COLO829 (cell line): ENCODE results near the gene ENPP3.

Experiments
- DNase-seq: peaks from one replicate; pipeline ENCODE4 v3.0.0; 2012; ENCODE audit warnings: low spot score

Gene ENPP3

DNA sequence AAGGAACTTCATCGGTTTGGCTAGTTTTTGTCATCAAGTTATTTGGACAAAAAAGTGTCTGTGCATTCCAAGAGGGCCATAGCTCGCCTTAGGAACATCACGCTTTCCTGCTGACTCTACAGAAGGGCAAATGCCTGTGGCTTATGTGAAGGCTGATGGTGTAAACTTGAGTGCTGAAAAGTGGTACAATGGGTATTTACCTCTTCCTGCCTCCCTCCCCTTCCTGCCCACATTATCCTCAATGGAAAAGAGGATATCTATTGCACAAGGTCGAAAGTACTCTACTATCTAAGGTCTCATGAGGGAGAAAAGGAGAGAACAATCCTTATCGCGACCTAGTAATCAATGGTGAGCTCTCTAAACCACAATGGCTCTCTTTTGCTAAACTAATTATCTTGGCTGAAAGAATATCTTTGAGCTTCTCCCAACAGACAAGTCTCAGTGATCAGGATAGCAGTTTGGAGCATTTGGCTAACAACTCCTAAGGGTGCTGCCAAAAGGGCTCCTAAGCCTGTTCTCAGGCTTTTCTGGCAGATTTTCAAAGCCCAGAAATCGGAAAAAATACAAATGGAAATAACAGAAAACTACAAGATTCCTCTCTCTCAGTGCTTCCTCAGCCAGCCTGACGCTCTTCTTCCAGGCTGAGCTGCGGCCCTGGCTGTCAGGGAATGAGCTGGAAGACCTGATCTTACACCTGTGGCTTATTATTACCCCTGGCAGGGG is 128.1 kb downstream of the ENPP3 start:
- peak; percentile 78 for DNase-seq

DNA sequence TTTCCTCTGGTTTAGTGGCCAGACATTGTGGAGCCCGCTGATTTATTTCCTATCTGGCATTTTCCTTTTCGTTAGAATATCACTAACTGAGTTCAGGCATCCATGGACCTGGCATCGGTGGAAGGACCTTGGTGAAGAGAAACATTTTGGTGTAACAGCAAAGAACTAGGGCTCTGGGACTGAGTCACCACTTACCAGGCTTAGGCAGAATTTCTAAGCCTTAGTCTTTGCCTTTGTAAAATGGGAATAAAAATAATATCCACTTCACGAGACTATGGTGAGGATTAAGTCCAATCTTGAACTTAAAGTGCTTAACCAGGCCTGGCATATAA is 128.7 kb downstream of the ENPP3 start:
- no peak for DNase-seq

- peak; percentile 83 for DNase-seq
Measured at GRCh38 chr6:131766631-131767030, 129.5 kb downstream of the ENPP3 start.

DNA sequence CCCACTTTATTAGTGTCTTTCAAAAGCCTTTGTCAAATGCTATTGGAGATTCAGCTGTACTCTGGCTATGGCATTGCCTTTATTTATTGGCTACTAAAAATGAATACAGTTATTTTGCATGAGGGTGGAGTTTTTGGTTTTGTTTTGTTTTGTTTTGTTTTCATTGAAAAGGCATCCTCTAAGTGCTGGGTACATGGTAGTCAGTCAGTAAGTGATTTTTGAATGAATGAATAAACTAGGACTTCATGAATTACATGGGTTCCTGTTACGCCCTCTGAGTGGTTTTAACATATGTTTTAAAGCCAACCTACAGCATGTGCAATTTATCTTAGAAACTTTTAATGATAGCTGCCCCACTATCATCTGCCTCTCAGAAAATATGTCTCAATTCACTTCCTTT is 131.9 kb downstream of the ENPP3 start:
- no peak for DNase-seq

DNA sequence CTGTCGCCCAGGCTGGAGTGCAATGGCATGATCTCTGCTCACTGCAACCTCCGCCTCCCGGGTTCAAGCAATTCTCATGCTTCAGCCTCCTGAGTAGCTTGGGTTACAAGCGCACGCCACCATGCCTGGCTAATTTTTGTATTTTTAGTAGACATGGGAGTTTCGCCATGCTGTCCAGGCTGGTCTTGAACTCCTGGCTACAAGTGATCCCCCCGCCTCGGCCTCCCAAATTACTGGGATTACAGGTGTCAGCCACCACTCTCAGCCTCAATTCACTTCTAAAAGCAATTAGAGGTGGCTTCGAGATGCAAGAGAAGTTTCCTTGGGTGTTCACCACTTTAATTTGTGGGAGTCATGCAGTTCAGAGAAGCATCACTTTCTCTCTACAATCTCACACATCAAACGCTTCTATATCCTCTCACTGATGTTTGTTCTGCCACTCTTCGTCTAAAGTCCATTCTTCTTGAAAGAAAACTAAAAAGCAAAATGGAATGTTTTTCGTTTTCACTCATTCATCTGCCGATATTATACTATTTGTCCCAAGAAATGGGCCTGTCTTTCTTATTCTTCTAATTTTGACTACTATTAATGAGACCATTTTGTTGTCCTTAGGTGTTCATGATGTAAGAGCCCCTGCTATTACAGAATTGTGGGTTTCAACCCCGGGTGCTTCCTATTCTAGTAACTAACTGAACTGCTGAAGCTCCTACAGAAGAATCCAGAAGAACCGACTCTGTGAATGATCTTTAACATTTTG is 132.5 kb downstream of the ENPP3 start:
- DNase-seq = no peak

DNA sequence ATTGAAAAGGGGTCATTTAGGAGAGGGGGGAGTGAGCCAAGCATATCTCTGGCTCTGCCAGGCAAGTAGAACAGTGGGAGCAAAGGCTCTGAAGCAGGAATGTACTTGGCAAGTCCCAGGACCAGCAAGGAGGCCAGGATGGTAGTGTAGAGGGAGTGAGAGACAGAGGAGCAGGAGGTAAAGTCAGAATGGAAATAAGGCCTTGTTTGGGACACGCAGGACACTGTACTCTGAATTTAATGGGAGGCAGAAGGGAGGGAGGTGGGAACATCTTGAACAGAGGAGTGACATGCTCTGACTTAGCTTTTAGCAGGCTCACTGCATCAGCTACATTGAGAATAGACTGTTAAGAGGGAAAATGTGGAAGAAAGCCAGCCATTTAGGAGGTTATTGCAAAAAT is 133.7 kb downstream of the ENPP3 start:
- DNase-seq = no peak

GRCh38 chr6:131773284-131773950 is 136.3 kb downstream of the ENPP3 start:
- no peak for DNase-seq

- no peak for DNase-seq
Measured at GRCh38 chr6:131775886-131776285, 138.8 kb downstream of the ENPP3 start.

DNA sequence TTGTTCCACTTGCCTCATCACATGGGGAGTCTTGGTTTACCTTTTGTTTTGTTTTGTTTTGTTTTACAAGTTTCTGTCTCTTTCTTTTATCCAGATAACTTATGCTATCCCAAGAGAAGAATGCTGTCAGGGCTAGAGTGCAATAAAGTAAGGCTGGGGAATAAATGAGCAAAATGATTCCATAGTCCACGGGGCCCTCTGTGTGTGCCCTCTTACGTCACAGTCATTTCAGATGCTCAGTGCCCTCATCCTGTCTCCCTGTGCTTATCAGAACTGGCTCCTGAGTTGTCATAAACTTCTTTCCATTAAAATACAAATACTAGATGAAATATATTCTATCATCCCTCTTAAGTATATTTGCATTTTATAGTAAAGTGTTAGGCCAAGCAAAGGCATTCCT is 139.9 kb downstream of the ENPP3 start:
- no peak for DNase-seq

GRCh38 chr6:131778169-131778568 is 141.1 kb downstream of the ENPP3 start:
- DNase-seq = no peak

DNA sequence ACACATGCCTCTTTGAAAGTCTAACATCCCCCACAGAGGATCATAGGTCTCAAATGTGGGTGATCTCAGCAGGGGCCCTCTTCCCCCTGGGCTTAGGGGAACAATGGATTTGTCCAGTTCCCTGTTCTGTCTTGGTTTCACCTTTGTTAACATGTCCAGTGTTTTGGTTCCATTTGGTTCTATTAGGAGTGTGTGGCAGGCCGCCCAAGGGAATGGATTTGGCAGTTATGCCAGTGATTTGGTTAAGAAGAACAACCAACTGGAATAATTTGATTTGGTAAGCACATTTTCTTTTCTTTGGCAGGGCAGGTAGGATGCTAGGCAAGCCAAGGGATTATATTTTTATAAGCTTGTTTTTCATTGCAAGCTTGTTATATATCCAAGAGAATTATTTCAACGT is 142.2 kb downstream of the ENPP3 start:
- no peak for DNase-seq

DNA sequence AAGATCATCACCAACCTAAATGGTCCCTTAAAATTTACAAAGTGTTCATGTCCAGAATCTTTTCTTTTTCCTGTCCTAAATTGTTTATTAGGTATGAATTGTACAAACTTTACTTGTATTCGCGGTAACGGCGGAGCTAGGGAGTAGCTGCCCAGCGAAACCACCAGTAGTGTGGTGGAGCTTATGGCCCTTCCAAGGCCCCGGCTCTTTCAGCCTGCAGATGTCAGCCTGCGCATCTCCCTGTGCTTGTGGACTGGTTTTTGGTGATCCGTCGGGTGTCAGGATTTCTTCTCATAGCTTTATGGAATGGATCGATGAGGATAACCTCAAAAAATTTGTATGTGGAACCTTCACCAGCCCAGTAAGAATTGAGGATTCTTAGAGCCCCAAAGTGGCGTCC is 143.5 kb downstream of the ENPP3 start:
- no peak for DNase-seq

- no peak for DNase-seq
Measured at GRCh38 chr6:131781687-131782086, 144.6 kb downstream of the ENPP3 start.

DNA sequence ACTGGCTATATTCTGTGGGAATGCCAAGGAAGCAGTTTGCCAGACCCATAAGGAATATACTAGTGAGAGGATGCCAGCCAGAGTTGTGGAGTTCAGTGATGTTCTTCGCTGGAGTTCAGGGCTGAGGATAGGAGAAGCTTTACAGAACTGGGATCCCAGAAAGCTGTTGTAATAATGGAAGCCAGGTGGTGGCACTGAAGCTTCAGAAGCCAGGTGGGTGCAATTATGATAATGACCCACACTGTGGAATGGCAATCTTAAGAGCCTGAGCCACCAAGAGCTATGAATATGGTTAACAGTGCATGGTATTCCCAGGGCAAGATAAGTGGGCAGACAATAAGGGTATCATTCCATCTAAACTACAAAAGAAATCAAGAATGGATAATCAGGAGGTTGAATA is 145.7 kb downstream of the ENPP3 start:
- no peak for DNase-seq

GRCh38 chr6:131784561-131784960 is 147.5 kb downstream of the ENPP3 start:
- no peak for DNase-seq

- DNase-seq = no peak
Measured at GRCh38 chr6:131787079-131787478, 150.0 kb downstream of the ENPP3 start.

DNA sequence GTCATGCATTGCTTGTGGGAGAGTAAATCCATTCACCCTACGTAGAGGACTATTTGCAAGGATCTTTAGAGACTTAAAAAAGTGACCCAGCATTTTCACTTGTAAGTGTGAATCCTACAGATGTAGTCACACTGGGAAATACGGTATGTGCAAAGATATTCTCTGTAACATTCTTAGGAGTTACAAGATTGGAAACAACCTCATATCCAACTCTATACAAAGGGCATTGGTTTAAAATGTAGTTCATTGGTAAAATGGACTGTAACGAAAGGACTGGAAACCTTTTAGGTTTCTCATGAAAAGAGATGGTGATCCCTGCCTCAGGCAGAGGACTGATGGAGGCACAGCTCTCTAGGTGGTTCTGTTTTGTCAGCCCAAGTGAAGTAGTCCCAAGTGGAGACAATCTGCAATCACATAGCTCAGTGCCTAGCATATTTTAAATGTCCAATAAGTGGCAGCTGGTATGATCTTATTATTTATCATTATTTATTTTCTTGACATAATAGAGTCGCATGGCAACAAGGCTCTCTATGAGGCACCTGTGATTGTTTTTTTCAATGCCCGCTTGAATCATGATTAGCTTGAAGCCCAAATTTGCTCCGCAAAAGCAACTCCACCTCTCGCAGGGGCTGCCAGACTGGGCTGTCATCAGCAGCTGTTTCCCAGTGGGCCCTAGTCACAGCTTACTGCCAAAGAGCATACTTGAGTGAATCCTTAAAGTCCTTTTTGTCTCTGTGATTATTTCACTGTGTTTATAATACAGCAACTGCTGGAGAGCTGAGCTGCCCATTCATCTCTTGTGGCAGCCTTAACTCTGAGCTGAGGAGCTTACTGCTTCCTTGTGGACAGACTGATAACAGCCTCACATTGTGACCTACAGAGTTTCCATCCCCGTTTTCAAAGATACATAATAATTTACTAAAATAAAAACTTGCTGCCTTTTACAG is 150.9 kb downstream of the ENPP3 start:
- peak; percentile 24 for DNase-seq

- no peak for DNase-seq
Measured at GRCh38 chr6:131789219-131789618, 152.1 kb downstream of the ENPP3 start.

- no peak for DNase-seq
Measured at GRCh38 chr6:131791476-131791875, 154.4 kb downstream of the ENPP3 start.

DNA sequence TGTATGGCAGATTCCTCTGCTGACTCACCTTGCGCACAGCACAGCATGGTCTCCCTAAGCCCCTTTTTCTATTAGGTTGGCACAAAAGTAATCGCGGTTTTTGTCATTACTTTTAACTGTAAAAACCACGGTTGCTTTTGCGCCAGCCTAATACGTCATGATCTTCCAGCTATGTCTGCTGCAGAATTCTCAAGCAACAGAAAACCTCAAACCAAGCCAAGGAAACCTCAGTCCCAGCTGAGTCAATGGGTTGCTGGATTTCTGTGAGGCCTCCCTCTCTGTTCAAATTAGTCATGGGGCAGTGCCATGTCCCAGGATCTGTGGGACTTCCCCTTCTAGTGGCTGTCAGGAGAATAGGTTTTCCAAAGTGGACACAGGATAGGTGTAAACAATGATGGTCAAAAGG is 155.0 kb downstream of the ENPP3 start:
- no peak for DNase-seq

GRCh38 chr6:131795366-131795765 is 158.3 kb downstream of the ENPP3 start:
- no peak for DNase-seq
